ENCODE data around the gene ALKBH5. TPM values are rescaled to one million over a fixed set of nuclear protein-coding genes. Genes with fewer than 3 reads are reported as not detected.

Gene ALKBH5
- polyA plus RNA-seq, 5 donors, result 46.8 to 75.1 (median 59.2) TPM

- no peak for DNase-seq
These were observed 54.7 kb downstream of the ALKBH5 start for GRCh38 chr17:18238299-18238698.

GRCh38 chr17:18240449-18240848 lies 56.8 kb downstream of the ALKBH5 start:
- no peak for DNase-seq

GRCh38 chr17:18241229-18241871 lies 57.7 kb downstream of the ALKBH5 start:
- no peak for DNase-seq

GRCh38 chr17:18245038-18245776 lies 61.6 kb downstream of the ALKBH5 start:
- DNase-seq, result no peak

GRCh38 chr17:18246109-18246725 lies 62.6 kb downstream of the ALKBH5 start:
- DNase-seq, result no peak

- peak in 1 of 2 donors; percentile 41 for DNase-seq
These were observed 63.4 kb downstream of the ALKBH5 start for GRCh38 chr17:18246880-18247612.

GRCh38 chr17:18247613-18248001 lies 64.0 kb downstream of the ALKBH5 start:
- DNase-seq, result no peak

- DNase-seq, result peak in 1 of 2 donors; percentile 60
These were observed 64.7 kb downstream of the ALKBH5 start for GRCh38 chr17:18248300-18248731.

- no peak for DNase-seq
These were observed 65.2 kb downstream of the ALKBH5 start for GRCh38 chr17:18248811-18249210.

GRCh38 chr17:18250259-18250658 lies 66.6 kb downstream of the ALKBH5 start:
- DNase-seq, result no peak

- DNase-seq, result no peak
These were observed 67.1 kb downstream of the ALKBH5 start for GRCh38 chr17:18250708-18251107.

- no peak for DNase-seq
These were observed 67.6 kb downstream of the ALKBH5 start for GRCh38 chr17:18251204-18251603.

GRCh38 chr17:18252160-18252559 lies 68.5 kb downstream of the ALKBH5 start:
- no peak for DNase-seq

- DNase-seq, result no peak
These were observed 69.7 kb downstream of the ALKBH5 start for GRCh38 chr17:18253187-18253884.

GRCh38 chr17:18253947-18254821 lies 70.6 kb downstream of the ALKBH5 start:
- no peak for DNase-seq

- DNase-seq, result no peak
These were observed 71.4 kb downstream of the ALKBH5 start for GRCh38 chr17:18254888-18255649.

GRCh38 chr17:18256351-18256750 lies 72.7 kb downstream of the ALKBH5 start:
- DNase-seq, result no peak

GRCh38 chr17:18256776-18257175 lies 73.1 kb downstream of the ALKBH5 start:
- no peak for DNase-seq

- no peak for DNase-seq
These were observed 73.8 kb downstream of the ALKBH5 start for GRCh38 chr17:18257268-18257981.

Data from right lung (tissue), 5 donors.